ENCODE data around the gene A3GALT2. TPM values are rescaled to one million over a fixed set of nuclear protein-coding genes. Genes with fewer than 3 reads are reported as not detected.

The A3GALT2 gene
- polyA plus RNA-seq, 2 of the 4 experiments (the other 2 are of a cell fraction): not detected

DNA sequence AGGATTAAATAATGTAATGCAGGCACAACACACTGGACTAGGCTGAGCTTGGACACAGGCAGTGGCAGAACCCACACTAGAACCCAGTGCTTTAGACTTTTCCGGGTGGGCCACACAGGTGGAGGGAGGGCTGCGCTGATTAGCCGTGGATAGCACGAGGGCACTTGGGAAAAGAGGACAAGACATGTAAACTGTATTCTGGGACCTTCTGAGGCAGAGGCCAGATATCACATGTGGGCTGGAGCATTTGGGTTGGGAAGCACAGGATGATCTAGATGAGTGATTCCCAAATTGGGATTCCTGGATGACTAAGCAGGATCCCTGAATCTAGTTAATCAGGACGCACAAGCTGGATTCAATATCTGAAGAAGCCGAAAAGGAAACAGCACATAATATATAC lies 20.3 kb upstream of the A3GALT2 start:
- no peak for DNase-seq (ENCODE audit: low read depth in 1 of 2, low spot score in 1 of 2)
- WGBS (ENCODE audit: missing lambda C conversion rate): 81% methylated on average over 6 of the region's 6 CpGs
- H3K4me2 ChIP-seq: peak overlapping the region; percentile 96
- TF ChIP-seq FOXS1 (CRISPR knock-in tag; IDR thresholded peaks at IDR 0.05): no peak
- no peak for TF ChIP-seq EHMT2 (IDR thresholded peaks at IDR 0.05; ENCODE audit: low read depth)
- no peak for TF ChIP-seq MAZ (IDR thresholded peaks at IDR 0.05; ENCODE audit: borderline replicate concordance, low read depth, low read length)
- no peak for TF ChIP-seq EP300 (IDR thresholded peaks at IDR 0.05)
- TF ChIP-seq HMGXB4 (CRISPR knock-in tag; IDR thresholded peaks at IDR 0.05; ENCODE audit: borderline replicate concordance): no peak
- peaks cover 94% of the 10 kb centered on the region for H3K4me1 ChIP-seq
- H3K4me3 ChIP-seq: no peak overlapping the region
- H3K27ac ChIP-seq: peak overlapping the region; percentile 88
- no peaks in the 10 kb centered on the region for H3K9me3 ChIP-seq
- no peak for FAIRE-seq
- POLR2A ChIA-PET: interaction anchor here (1.5 kb wide), 1 partner anchor 10 kb away, joined by 3 read pairs; no protein-coding TSS in a partner anchor
- no peak for ATAC-seq
- CTCF ChIA-PET: interaction anchor here (2.1 kb wide), 1 partner anchor 43 kb away, joined by 7 read pairs; no protein-coding TSS in a partner anchor

DNA sequence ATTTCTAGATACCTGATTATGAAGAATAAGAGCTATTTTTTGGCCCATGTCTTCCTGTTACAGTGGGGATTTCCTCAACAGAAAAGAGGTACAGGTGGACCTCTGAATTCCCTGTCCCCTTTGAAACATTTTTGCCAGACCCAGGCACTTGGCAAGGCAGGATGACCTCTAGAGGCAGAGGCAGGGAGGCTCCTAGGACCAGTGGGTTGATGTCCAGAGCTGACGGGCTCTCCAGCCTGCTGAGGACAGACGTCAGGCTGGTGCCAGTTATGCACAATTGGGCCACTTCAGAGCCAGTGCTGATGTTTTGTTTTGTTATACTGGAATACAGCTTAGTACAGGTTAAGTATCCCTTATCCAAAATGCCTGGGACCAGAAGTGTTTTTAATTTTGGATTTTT lies 18.5 kb upstream of the A3GALT2 start:
- no peak overlapping the region for H3K4me3 ChIP-seq
- FAIRE-seq: no peak
- TF ChIP-seq EP300 (IDR thresholded peaks at IDR 0.05): no peak
- TF ChIP-seq HOXA7 (CRISPR knock-in tag; IDR thresholded peaks at IDR 0.05): no peak
- no peak for TF ChIP-seq FOSB (CRISPR knock-in tag; IDR thresholded peaks at IDR 0.05)
- no peak for TF ChIP-seq USF2 (IDR thresholded peaks at IDR 0.05)
- TF ChIP-seq CBX8 (IDR thresholded peaks at IDR 0.05): no peak
- no peak for TF ChIP-seq BCL3 (IDR thresholded peaks at IDR 0.05)
- no peak for TF ChIP-seq ZC3H11A (IDR thresholded peaks at IDR 0.05)
- no peak for TF ChIP-seq HMGXB4 (CRISPR knock-in tag; IDR thresholded peaks at IDR 0.05; ENCODE audit: borderline replicate concordance)
- no peak for TF ChIP-seq ZNF302 (CRISPR knock-in tag; IDR thresholded peaks at IDR 0.05)
- TF ChIP-seq, protein P1, sequence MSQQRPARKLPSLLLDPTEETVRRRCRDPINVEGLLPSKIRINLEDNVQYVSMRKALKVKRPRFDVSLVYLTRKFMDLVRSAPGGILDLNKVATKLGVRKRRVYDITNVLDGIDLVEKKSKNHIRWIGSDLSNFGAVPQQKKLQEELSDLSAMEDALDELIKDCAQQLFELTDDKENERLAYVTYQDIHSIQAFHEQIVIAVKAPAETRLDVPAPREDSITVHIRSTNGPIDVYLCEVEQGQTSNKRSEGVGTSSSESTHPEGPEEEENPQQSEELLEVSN (IDR thresholded peaks at IDR 0.05; ENCODE audit: borderline replicate concordance, low read depth): no peak
- no peak for TF ChIP-seq POLR2AphosphoS2 (conservative IDR thresholded peaks at IDR 0.05; ENCODE audit: low read length)
- no peak for TF ChIP-seq KDM5A (IDR thresholded peaks at IDR 0.05)
- no CpG with 5 or more reads among the region's 2 CpGs for WGBS (ENCODE audit: missing lambda C conversion rate)
- DNase-seq (ENCODE audit: low read depth in 1 of 2, low spot score in 1 of 2): no peak
- ChIA-PET POLR2A (no interaction called here), CTCF (interaction anchor here (1.2 to 1.7 kb wide), 3 partner anchors 29 to 117 kb away, joined by 4 to 7 read pairs (median 5); no protein-coding TSS in a partner anchor)
- H3K9me3 ChIP-seq: no peaks in the 10 kb centered on the region
- peak overlapping the region; percentile 47 for H3K4me2 ChIP-seq
- peaks cover 77% of the 10 kb centered on the region for H3K4me1 ChIP-seq
- peak overlapping the region; percentile 49 to 63; a peak in 4 of 6 replicates for H3K27ac ChIP-seq
- no peak for ATAC-seq

All from A549 (cell line).